ENCODE results near the gene MRTFB.

The MRTFB gene

DNA sequence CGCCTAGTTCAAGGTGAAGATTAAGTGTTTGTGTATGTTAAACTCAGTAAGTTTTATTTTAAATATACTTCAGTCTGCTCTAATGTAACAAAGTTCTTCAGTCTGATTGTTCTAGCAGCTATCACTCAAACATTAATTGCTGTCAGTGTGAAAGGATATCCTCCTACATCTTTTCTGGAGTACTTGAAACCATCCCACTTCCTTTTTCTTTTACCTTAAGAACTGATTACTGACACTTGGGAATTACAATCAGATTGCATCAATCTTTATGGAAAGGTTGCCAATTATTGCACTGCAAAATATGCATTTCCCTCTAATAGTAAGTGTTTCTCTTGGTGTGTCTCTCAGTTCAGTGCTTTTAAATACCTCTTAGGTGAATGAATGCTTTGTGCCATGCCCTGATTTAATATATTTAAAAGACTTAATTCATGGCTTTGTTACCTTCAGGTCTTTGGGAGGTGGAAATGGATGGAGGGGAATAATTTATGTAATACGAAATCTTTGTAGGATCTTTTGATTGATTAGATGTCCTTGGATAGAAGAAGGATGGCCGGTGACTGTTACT is 16.6 kb downstream of the MRTFB start:
- Histone ChIP-seq H3K9ac (ENCODE audit: low read length in 5 of 5) (no peak overlapping the region), H3K36me3 (ENCODE audit: control insufficient read depth in 5 of 5, insufficient read depth in 5 of 5, low read length in 5 of 5) (peaks cover 0 to 4% (median 0%) of the 10 kb centered on the region in 5 donors), H3K4me1 (ENCODE audit: control insufficient read depth in 5 of 5, insufficient read depth in 5 of 5, low read length in 5 of 5) (peaks cover 0 to 28% (median 12%) of the 10 kb centered on the region in 5 donors), H3K4me3 (ENCODE audit: low read depth in 1 of 5, low read length in 5 of 5) (no peak overlapping the region), H3K27me3 (ENCODE audit: control insufficient read depth in 5 of 5, insufficient read depth in 4 of 5, low read length in 5 of 5) (no peaks in the 10 kb centered on the region), H3K27ac (ENCODE audit: low read depth, low read length) (no peak overlapping the region), H3K9me3 (ENCODE audit: control insufficient read depth in 5 of 5, low read length in 5 of 5) (no peaks in the 10 kb centered on the region)

DNA sequence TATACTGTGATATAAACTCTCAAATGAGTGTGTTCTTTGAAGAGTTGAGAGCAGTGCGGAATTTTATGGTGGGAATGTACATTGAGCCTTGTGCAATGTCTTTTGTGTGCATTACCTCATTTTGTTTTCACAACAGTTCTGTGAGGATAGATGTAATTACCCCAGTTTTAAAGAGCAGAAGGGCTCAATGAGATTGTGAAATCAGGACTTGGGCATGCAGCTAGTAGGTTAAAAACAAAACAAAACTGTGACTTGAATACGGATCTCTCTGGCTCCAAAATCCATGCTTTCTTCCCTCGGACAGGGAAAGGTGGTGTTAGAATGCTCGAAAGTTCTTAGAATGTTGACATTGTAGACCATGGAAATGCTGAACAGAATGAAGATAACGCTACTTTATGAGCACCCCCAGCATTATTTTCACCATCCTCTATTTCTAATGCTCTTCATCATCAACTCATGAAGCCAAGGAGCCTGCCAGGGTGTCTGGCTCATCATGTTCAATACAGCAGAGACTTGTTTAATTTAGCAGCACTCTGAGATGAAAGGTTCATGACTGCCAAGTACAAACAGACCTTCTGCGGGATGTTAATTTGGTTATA is 17.1 kb downstream of the MRTFB start:
- peaks cover 0 to 4% (median 0%) of the 10 kb centered on the region in 5 donors for H3K36me3 ChIP-seq (ENCODE audit: control insufficient read depth in 5 of 5, insufficient read depth in 5 of 5, low read length in 5 of 5)
- no peaks in the 10 kb centered on the region for H3K9me3 ChIP-seq (ENCODE audit: control insufficient read depth in 5 of 5, low read length in 5 of 5)
- H3K4me1 ChIP-seq (ENCODE audit: control insufficient read depth in 5 of 5, insufficient read depth in 5 of 5, low read length in 5 of 5): peaks cover 0 to 28% (median 12%) of the 10 kb centered on the region in 5 donors
- H3K4me3 ChIP-seq (ENCODE audit: low read depth in 1 of 5, low read length in 5 of 5): no peak overlapping the region
- no peak overlapping the region for H3K9ac ChIP-seq (ENCODE audit: low read length in 5 of 5)
- H3K27ac ChIP-seq (ENCODE audit: low read depth, low read length): no peak overlapping the region
- no peaks in the 10 kb centered on the region for H3K27me3 ChIP-seq (ENCODE audit: control insufficient read depth in 5 of 5, insufficient read depth in 4 of 5, low read length in 5 of 5)

DNA sequence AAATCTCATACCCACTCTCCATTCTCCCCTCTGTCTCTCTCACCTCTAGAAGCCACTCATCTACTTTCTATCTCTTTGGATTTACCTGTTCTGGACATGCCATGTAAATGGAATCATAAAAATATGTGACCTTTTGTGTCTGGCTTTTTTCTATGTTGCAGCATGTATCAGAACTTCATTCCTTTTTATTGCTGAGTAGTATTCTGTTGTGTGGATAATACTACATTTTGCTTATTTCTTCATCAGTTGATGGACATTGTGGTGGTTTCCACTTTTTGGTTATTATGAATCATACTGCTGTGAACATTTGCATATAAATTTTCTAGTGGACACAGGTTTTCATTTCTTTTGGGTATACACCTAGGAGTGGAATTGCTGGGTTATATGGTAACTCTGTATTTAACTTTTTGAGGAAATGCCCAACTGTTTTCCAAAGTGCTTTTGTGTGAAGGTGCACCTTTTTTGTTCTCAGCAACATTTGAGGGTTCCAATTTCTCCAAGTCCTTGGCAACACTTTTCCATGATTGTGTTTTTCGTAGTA is 18.2 kb downstream of the MRTFB start:
- Histone ChIP-seq H3K27ac (ENCODE audit: low read depth, low read length) (no peak overlapping the region), H3K27me3 (ENCODE audit: control insufficient read depth in 5 of 5, insufficient read depth in 4 of 5, low read length in 5 of 5) (no peaks in the 10 kb centered on the region), H3K9ac (ENCODE audit: low read length in 5 of 5) (no peak overlapping the region), H3K36me3 (ENCODE audit: control insufficient read depth in 5 of 5, insufficient read depth in 5 of 5, low read length in 5 of 5) (peaks cover 0 to under 1% (median 0%) of the 10 kb centered on the region in 5 donors), H3K4me1 (ENCODE audit: control insufficient read depth in 5 of 5, insufficient read depth in 5 of 5, low read length in 5 of 5) (peaks cover 0 to 28% (median 12%) of the 10 kb centered on the region in 5 donors), H3K9me3 (ENCODE audit: control insufficient read depth in 5 of 5, low read length in 5 of 5) (no peaks in the 10 kb centered on the region), H3K4me3 (ENCODE audit: low read depth in 1 of 5, low read length in 5 of 5) (no peak overlapping the region)

DNA sequence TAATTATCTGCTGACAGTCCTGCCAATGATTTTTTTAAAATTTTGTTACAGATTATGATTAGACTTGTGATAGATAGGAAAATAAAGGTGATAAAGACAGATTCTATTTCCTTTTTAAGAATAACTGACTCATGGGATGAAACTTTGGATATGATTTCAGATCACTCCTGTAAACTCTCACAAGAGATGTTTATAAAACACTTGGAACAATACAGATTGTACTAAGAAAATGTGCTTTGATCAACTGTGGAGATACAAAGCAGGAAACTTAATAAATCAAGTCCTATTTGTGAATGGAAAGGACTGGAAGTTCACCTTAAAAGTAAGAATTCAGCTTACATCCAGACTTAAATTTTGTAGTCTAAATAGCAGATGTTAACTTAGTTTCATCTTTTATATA is 21.4 kb downstream of the MRTFB start:
- Histone ChIP-seq H3K9ac (ENCODE audit: low read length in 5 of 5) (no peak overlapping the region), H3K36me3 (ENCODE audit: control insufficient read depth in 5 of 5, insufficient read depth in 5 of 5, low read length in 5 of 5) (peaks cover 0 to 8% (median 0%) of the 10 kb centered on the region in 5 donors), H3K4me3 (ENCODE audit: low read depth in 1 of 5, low read length in 5 of 5) (no peak overlapping the region), H3K9me3 (ENCODE audit: control insufficient read depth in 5 of 5, low read length in 5 of 5) (peaks cover 0 to 2% (median 0%) of the 10 kb centered on the region in 5 donors), H3K4me1 (ENCODE audit: control insufficient read depth in 5 of 5, insufficient read depth in 5 of 5, low read length in 5 of 5) (peaks cover 0 to 24% (median 12%) of the 10 kb centered on the region in 5 donors), H3K27me3 (ENCODE audit: control insufficient read depth in 5 of 5, insufficient read depth in 4 of 5, low read length in 5 of 5) (no peaks in the 10 kb centered on the region), H3K27ac (ENCODE audit: low read depth, low read length) (no peak overlapping the region)

DNA sequence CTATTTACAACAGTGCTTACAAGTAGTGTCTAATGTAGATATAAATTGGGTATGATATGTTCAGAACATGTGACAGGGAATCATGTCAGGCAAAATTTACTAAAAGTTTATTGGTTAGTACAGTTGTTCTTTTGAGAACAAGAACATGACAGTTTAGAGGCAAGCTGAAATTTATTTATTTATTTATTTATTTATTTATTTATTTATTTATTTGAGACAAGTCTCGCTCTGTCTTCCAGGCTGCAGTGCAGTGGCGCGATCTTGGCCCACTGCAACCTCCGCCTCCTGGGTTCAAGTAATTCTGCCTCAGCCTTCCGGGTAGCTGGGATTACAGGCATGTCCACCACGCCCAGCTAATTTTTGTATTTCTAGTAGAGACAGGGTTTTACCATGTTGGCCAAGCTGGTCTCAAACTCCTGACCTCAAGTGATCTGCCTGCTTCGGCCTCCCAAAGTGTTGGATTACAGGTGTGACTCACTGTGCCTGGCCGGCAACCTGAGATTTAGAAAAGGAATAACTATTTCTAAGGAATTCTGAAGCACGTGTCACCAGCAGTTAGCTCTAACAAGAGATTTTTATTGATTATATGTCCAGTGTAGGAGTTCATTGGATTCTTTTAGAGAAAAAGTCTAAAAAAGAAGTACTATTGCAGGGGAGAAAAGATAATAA is 24.9 kb downstream of the MRTFB start:
- Histone ChIP-seq H3K27ac (ENCODE audit: low read depth, low read length) (no peak overlapping the region), H3K4me1 (ENCODE audit: control insufficient read depth in 5 of 5, insufficient read depth in 5 of 5, low read length in 5 of 5) (peaks cover 0 to 22% (median 3%) of the 10 kb centered on the region in 5 donors), H3K9me3 (ENCODE audit: control insufficient read depth in 5 of 5, low read length in 5 of 5) (peaks cover 0 to 3% (median 0%) of the 10 kb centered on the region in 5 donors), H3K4me3 (ENCODE audit: low read depth in 1 of 5, low read length in 5 of 5) (no peak overlapping the region), H3K9ac (ENCODE audit: low read length in 5 of 5) (no peak overlapping the region), H3K27me3 (ENCODE audit: control insufficient read depth in 5 of 5, insufficient read depth in 4 of 5, low read length in 5 of 5) (no peaks in the 10 kb centered on the region), H3K36me3 (ENCODE audit: control insufficient read depth in 5 of 5, insufficient read depth in 5 of 5, low read length in 5 of 5) (peaks cover 0 to 8% (median 0%) of the 10 kb centered on the region in 5 donors)

DNA sequence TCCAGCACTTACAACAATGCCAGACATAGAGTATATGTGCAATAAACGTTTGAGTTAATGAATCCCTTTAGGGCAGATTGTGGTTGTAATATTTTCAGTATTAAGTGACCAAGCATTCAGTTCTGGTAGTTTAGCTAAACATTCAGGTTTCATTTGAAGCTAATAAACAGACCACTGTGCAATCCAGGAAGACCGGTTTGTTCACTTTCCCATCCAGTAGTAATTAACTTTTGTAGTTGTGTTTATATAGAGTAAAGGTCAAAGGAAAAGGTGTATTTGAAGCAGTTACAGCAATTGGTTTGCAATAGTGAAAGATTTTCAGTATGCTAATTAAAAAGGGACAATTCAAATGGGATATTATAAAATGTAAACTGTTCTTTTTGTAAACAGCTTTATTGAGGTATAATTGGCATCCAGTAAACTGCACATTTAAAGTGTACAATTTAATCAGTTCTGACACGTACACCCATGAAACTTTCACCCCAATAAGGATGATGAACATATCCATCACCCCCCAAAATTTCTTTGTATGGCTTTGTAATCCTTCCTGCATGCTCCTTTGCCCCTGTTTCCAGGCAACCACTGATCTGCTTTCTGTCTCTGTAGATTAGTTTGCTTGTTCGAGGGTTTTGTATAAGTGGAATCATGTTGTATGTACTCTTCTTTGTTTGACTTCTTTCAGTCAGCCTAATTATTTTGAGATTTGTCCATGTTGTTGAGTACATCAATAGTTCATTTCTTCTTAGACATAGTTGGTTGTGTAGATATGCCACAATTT is 26.3 kb downstream of the MRTFB start:
- Histone ChIP-seq H3K4me1 (ENCODE audit: control insufficient read depth in 5 of 5, insufficient read depth in 5 of 5, low read length in 5 of 5) (peaks cover 0 to 25% (median 10%) of the 10 kb centered on the region in 5 donors), H3K27me3 (ENCODE audit: control insufficient read depth in 5 of 5, insufficient read depth in 4 of 5, low read length in 5 of 5) (no peaks in the 10 kb centered on the region), H3K9me3 (ENCODE audit: control insufficient read depth in 5 of 5, low read length in 5 of 5) (peaks cover 0 to 3% (median 0%) of the 10 kb centered on the region in 5 donors), H3K9ac (ENCODE audit: low read length in 5 of 5) (no peak overlapping the region), H3K27ac (ENCODE audit: low read depth, low read length) (no peak overlapping the region), H3K36me3 (ENCODE audit: control insufficient read depth in 5 of 5, insufficient read depth in 5 of 5, low read length in 5 of 5) (peaks cover 0 to 8% (median 0%) of the 10 kb centered on the region in 5 donors), H3K4me3 (ENCODE audit: low read depth in 1 of 5, low read length in 5 of 5) (no peak overlapping the region)

DNA sequence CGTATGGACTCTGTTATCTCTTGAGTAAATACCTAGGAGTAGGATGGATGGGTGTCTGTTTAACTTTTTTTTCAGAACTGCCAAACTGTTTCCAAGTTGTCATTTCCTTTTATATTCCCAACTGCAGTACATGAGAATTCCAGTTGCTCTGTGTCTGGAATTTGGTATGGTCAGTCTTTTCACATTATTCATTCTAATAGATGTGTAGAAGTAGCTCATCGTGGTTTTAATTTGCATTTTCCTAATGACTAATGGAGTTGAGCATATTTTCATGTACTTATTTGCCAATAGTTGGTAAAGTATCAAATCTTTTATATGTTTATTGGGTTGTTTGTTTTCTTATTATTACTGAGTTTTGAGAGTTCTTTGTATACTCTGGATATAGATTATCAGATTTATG is 27.0 kb downstream of the MRTFB start:
- Histone ChIP-seq H3K9me3 (ENCODE audit: control insufficient read depth in 5 of 5, low read length in 5 of 5) (peaks cover 0 to 3% (median 0%) of the 10 kb centered on the region in 5 donors), H3K27ac (ENCODE audit: low read depth, low read length) (no peak overlapping the region), H3K27me3 (ENCODE audit: control insufficient read depth in 5 of 5, insufficient read depth in 4 of 5, low read length in 5 of 5) (no peaks in the 10 kb centered on the region), H3K4me1 (ENCODE audit: control insufficient read depth in 5 of 5, insufficient read depth in 5 of 5, low read length in 5 of 5) (peaks cover 0 to 32% (median 15%) of the 10 kb centered on the region in 5 donors), H3K36me3 (ENCODE audit: control insufficient read depth in 5 of 5, insufficient read depth in 5 of 5, low read length in 5 of 5) (peaks cover 0 to 8% (median 0%) of the 10 kb centered on the region in 5 donors), H3K4me3 (ENCODE audit: low read depth in 1 of 5, low read length in 5 of 5) (no peak overlapping the region), H3K9ac (ENCODE audit: low read length in 5 of 5) (no peak overlapping the region)

DNA sequence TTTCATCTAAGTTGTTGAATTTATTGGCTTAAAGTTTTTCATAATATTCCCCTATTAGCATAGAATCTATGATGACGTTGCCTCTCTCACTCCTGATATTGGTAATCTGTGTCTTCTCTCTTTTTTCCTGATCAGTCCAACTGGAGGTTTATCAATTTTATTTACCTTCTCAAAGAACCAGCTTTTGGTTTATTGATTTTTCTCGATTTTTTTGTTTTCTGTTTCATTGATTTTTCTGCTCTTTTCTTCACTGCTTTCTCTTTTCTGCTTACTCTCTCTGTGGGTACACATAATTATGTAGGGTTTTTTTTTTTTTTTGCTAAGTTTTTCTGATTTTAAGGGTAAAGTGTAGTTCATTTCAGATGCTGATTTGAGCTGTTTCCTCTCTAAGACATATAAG is 29.7 kb downstream of the MRTFB start:
- Histone ChIP-seq H3K9me3 (ENCODE audit: control insufficient read depth in 5 of 5, low read length in 5 of 5) (peaks cover 0 to 3% (median 0%) of the 10 kb centered on the region in 5 donors), H3K36me3 (ENCODE audit: control insufficient read depth in 5 of 5, insufficient read depth in 5 of 5, low read length in 5 of 5) (peaks cover 0 to 3% (median 0%) of the 10 kb centered on the region in 5 donors), H3K9ac (ENCODE audit: low read length in 5 of 5) (no peak overlapping the region), H3K4me1 (ENCODE audit: control insufficient read depth in 5 of 5, insufficient read depth in 5 of 5, low read length in 5 of 5) (peaks cover 0 to 51% (median 26%) of the 10 kb centered on the region in 5 donors), H3K27me3 (ENCODE audit: control insufficient read depth in 5 of 5, insufficient read depth in 4 of 5, low read length in 5 of 5) (no peaks in the 10 kb centered on the region), H3K4me3 (ENCODE audit: low read depth in 1 of 5, low read length in 5 of 5) (no peak overlapping the region), H3K27ac (ENCODE audit: low read depth, low read length) (no peak overlapping the region)

DNA sequence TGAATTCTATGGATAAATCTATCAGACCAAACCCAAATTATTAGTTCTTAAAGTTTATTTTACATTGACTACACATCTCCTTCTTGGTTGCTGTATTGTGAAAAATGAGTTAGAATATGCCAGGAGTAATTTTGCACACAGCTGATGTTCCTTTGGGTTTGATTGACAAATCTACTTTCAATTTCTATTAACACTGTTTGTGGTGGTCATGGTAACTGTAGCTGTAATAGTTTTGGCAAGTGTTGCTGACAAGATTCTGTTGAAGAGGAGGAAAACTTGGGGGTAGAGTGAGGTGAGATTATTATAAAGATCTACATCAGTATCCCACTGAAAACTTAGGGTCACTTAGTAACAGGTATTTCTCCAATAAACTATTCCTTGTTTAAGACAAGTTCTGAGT is 30.3 kb downstream of the MRTFB start:
- Histone ChIP-seq H3K4me3 (ENCODE audit: low read depth in 1 of 5, low read length in 5 of 5) (no peak overlapping the region), H3K27me3 (ENCODE audit: control insufficient read depth in 5 of 5, insufficient read depth in 4 of 5, low read length in 5 of 5) (no peaks in the 10 kb centered on the region), H3K9ac (ENCODE audit: low read length in 5 of 5) (no peak overlapping the region), H3K4me1 (ENCODE audit: control insufficient read depth in 5 of 5, insufficient read depth in 5 of 5, low read length in 5 of 5) (peaks cover 0 to 56% (median 30%) of the 10 kb centered on the region in 5 donors), H3K27ac (ENCODE audit: low read depth, low read length) (no peak overlapping the region), H3K9me3 (ENCODE audit: control insufficient read depth in 5 of 5, low read length in 5 of 5) (peaks cover 0 to 3% (median 0%) of the 10 kb centered on the region in 5 donors), H3K36me3 (ENCODE audit: control insufficient read depth in 5 of 5, insufficient read depth in 5 of 5, low read length in 5 of 5) (peaks cover 0 to 2% (median 0%) of the 10 kb centered on the region in 5 donors)
